Ishikawa (cell line): Measurements from ENCODE around the gene NOM1.

Source experiments
- EP300 ChIP-seq: IDR thresholded peaks from 2 replicates; pipeline ENCODE4 v1.6.1; 2012; ENCODE audit warnings: borderline replicate concordance
- NFIC ChIP-seq: IDR thresholded peaks from 2 replicates; pipeline ENCODE4 v1.6.1; 2012

DNA sequence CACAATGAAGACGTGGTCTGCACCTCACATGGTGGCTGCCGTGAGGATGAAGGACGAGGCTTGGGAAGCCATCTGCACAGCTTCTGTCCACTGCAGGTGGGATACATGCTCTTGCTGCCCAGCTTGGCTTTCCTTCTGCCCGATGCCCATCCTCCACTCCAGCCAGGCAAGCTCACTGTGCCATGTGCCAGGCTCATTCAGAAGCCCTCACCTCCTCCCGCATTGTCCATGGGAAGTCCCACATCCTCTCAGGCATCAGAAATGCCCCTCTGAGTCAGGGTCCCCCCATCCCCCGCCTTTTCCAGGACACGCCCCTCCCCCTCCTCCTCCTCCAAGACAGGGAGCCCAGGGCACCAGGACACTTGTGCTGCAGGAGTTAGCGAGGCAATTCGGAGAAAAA is 4.6 kb upstream of the NOM1 start:
- TF ChIP-seq EP300 = no peak
- TF ChIP-seq NFIC = no peak
